ENCODE data around the gene RCAN1. TPM values are rescaled to one million over a fixed set of nuclear protein-coding genes. Genes with fewer than 3 reads are reported as not detected.

Gene RCAN1
- total RNA-seq, 1 donor from 2014 or later = 75.3 TPM

DNA sequence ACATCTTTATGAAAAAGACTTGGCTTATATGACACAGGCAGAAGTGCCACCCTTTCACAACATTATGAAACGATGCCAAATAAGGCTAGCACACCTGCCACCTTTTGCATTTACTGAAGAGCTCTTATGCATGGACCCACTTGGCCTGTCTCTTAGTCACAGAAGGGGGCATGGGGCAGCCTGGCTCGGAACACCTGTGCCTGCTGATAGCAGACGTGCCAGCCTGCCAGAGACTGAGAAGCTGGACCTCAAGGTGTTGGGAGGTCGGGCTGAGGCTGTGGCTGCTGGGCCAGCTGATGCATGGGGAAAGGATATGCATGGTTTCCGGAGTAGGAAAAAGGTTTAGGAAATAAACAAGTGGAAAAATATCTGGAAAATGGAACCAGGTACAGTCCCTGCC is 21.5 kb downstream of the RCAN1 start:
- no peak overlapping the region for H3K4me3 ChIP-seq
- DNase-seq = no peak
- H3K9me3 ChIP-seq (replicated peaks) = no peaks in the 10 kb centered on the region
- TF ChIP-seq, protein P1, sequence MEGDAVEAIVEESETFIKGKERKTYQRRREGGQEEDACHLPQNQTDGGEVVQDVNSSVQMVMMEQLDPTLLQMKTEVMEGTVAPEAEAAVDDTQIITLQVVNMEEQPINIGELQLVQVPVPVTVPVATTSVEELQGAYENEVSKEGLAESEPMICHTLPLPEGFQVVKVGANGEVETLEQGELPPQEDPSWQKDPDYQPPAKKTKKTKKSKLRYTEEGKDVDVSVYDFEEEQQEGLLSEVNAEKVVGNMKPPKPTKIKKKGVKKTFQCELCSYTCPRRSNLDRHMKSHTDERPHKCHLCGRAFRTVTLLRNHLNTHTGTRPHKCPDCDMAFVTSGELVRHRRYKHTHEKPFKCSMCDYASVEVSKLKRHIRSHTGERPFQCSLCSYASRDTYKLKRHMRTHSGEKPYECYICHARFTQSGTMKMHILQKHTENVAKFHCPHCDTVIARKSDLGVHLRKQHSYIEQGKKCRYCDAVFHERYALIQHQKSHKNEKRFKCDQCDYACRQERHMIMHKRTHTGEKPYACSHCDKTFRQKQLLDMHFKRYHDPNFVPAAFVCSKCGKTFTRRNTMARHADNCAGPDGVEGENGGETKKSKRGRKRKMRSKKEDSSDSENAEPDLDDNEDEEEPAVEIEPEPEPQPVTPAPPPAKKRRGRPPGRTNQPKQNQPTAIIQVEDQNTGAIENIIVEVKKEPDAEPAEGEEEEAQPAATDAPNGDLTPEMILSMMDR (IDR thresholded peaks at IDR 0.05; ENCODE audit: borderline replicate concordance) = no peak
- H3K4me1 ChIP-seq = peaks cover 69% of the 10 kb centered on the region
- no peaks in the 10 kb centered on the region for H3K36me3 ChIP-seq
- peak overlapping the region; percentile 86 for H3K27ac ChIP-seq (replicated peaks)
- intact Hi-C loops (cut with micrococcal nuclease) = no loop called here
- H3K27me3 ChIP-seq (ENCODE audit: low read depth) = no peaks in the 10 kb centered on the region

- Histone ChIP-seq H3K36me3 (no peaks in the 10 kb centered on the region), H3K27ac (replicated peaks) (peak overlapping the region; percentile 86), H3K4me3 (peak overlapping the region; percentile 37), H3K9me3 (replicated peaks) (peaks cover 7% of the 10 kb centered on the region), H3K27me3 (ENCODE audit: low read depth) (no peaks in the 10 kb centered on the region), H3K4me1 (peaks cover 69% of the 10 kb centered on the region)
- TF ChIP-seq, protein P1 (IDR thresholded peaks at IDR 0.05; ENCODE audit: borderline replicate concordance) = no peak
- intact Hi-C loops (cut with micrococcal nuclease) = no loop called here
- peak; percentile 68 for DNase-seq
These were observed 22.6 kb downstream of the RCAN1 start for GRCh38 chr21:34592120-34592955.

- peak overlapping the region; percentile 86 for H3K27ac ChIP-seq (replicated peaks)
- no peak overlapping the region for H3K4me3 ChIP-seq
- DNase-seq = no peak
- H3K4me1 ChIP-seq = peaks cover 58% of the 10 kb centered on the region
- no peaks in the 10 kb centered on the region for H3K27me3 ChIP-seq (ENCODE audit: low read depth)
- H3K9me3 ChIP-seq (replicated peaks) = peaks cover 18% of the 10 kb centered on the region
- no peaks in the 10 kb centered on the region for H3K36me3 ChIP-seq
- TF ChIP-seq, protein P1 (IDR thresholded peaks at IDR 0.05; ENCODE audit: borderline replicate concordance) = no peak
- intact Hi-C loops (cut with micrococcal nuclease) = no loop called here
These were observed 24.4 kb downstream of the RCAN1 start for GRCh38 chr21:34590520-34590919.

DNA sequence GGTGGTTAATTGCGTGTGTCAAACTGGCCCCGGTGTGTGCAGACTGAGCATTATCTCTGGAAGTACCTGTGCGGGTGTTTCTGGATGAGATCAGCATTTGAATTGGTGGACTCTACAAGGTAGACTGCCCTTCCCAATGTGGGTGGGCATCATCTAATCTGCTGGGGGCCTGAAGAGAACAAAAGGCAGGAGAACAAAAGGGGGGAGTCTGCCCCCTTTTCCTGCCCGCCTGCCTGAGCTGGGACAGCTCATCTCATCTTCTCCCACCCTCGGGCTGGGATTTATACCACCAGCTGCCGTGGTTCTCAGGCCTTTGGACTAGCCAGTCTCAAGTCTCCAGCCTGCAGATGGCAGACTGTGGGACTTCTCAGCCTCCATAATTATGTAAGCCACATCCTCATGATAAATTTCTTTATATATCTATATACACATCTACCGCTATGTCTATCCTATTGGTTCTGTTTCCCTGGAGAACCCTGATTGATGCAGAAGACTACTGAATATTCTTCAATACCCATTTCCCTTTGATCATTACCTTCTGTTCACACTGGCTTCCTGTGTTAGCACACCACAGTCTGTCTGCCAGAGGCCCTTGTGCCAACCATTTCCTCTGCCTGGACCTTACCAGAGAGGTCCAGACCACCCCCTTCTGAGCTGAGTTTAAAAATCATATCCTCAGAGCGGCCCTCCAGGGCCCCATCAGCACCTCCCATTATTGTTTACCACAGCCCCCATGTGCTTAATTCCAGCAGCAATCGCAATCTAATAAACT is 25.2 kb downstream of the RCAN1 start:
- H3K9me3 ChIP-seq (replicated peaks) = peaks cover 18% of the 10 kb centered on the region
- DNase-seq = no peak
- peaks cover 54% of the 10 kb centered on the region for H3K4me1 ChIP-seq
- intact Hi-C loops (cut with micrococcal nuclease) = no loop called here
- H3K36me3 ChIP-seq = no peaks in the 10 kb centered on the region
- no peaks in the 10 kb centered on the region for H3K27me3 ChIP-seq (ENCODE audit: low read depth)
- H3K4me3 ChIP-seq = no peak overlapping the region
- TF ChIP-seq, protein P1 (IDR thresholded peaks at IDR 0.05; ENCODE audit: borderline replicate concordance) = no peak
- peak overlapping the region; percentile 86 for H3K27ac ChIP-seq (replicated peaks)

DNA sequence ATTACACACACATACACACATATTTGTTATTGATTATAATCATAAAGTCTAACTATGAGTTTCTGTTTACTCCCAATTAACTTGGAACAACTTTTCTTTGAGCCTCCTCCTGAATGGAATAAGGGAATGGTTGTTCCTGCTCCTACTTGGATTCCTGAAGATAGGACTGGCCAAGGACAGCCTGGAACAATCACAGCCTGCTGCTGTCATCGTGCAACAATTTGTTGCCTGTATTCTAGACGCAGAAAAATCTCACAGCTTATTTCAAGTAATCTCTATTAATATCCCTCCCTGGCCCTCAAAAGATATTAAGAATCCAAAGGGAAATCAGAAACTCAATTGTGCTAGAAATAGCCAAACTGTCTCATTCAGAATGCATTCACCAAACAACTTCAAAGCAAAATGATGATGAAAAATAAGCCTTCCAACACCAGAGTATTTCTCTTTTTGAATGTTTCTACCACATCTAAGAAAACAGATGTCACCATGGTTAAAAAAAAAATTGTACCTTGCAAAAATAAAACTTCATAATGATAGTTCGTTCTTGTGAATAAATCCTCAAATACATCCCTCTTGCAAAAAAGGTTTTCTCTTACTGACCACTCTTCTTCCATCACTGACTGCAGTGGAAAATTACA is 30.9 kb downstream of the RCAN1 start:
- DNase-seq = no peak
- H3K4me1 ChIP-seq = peaks cover 60% of the 10 kb centered on the region
- intact Hi-C loops (cut with micrococcal nuclease) = no loop called here
- H3K4me3 ChIP-seq = no peak overlapping the region
- no peaks in the 10 kb centered on the region for H3K27me3 ChIP-seq (ENCODE audit: low read depth)
- H3K36me3 ChIP-seq = no peaks in the 10 kb centered on the region
- TF ChIP-seq, protein P1 (IDR thresholded peaks at IDR 0.05; ENCODE audit: borderline replicate concordance) = no peak
- peaks cover 18% of the 10 kb centered on the region for H3K9me3 ChIP-seq (replicated peaks)
- H3K27ac ChIP-seq (replicated peaks) = peak overlapping the region; percentile 91

Measured in left ventricle myocardium inferior (tissue), 1 donor.